Tibial artery (tissue), 4 donors: ENCODE measurements around the gene TTC28.

Experiments used
- DNase-seq, 2 donors: peaks; one replicate each; pipeline ENCODE4 v3.0.0-alpha.2; 2019
- H3K27ac ChIP-seq, 2 donors: fragments of 200-600 bp; sonication (generic) in 1 of 2; 1 replicate in 1 of 2; 2 replicates in 1 of 2; pipeline ENCODE4 v1.5.1; 2018 to 2019; ENCODE audit warnings: mild to moderate bottlenecking in 1 of 2
- H3K27me3 ChIP-seq, 2 donors: fragments of 200-600 bp; sonication (generic) in 1 of 2; one replicate each; pipeline versions ENCODE4 v1.5.1 to v1.6.0; 2016 to 2019
- H3K36me3 ChIP-seq, 3 donors: fragments of 200-600 bp; sonication (generic) in 2 of 3; one replicate each; pipeline ENCODE4 v1.5.1; 2016 to 2019; ENCODE audit warnings: mild to moderate bottlenecking in 2 of 3
- H3K4me1 ChIP-seq, 4 donors: fragments of 200-600 bp; sonication (generic) in 2 of 4; 1 replicate in 3 of 4; 2 replicates in 1 of 4; pipeline ENCODE4 v1.5.1; 2016 to 2019
- H3K4me3 ChIP-seq, 2 donors: fragments of 200-600 bp; sonication (generic) in 1 of 2; 1 replicate in 1 of 2; 2 replicates in 1 of 2; pipeline ENCODE4 v1.5.1; 2018 to 2019; ENCODE audit warnings: mild to moderate bottlenecking in 2 of 2
- H3K9me3 ChIP-seq, 3 donors: fragments of 200-600 bp; sonication (generic) in 1 of 3; one replicate each; pipeline ENCODE4 v1.5.1; 2016 to 2019
- intact Hi-C: fragments of 100-400 bp; cut with DNase I; formaldehyde crosslinking; loops from one replicate; pipeline ENCODE4 v1.15.0; 2023; ENCODE audit warnings: low total_unique reads
- TF ChIP-seq, protein P1 (sequence below), 2 experiments: fragments of 200-600 bp in 1 of 2; fragments of 450-650 bp in 1 of 2; IDR thresholded peaks; one replicate each; pipeline ENCODE4 v1.5.1; 2017 to 2019; ENCODE audit warnings: antibody characterized with exemption in 2 of 2, mild to moderate bottlenecking in 1 of 2, moderate library complexity in 1 of 2

Gene TTC28

DNA sequence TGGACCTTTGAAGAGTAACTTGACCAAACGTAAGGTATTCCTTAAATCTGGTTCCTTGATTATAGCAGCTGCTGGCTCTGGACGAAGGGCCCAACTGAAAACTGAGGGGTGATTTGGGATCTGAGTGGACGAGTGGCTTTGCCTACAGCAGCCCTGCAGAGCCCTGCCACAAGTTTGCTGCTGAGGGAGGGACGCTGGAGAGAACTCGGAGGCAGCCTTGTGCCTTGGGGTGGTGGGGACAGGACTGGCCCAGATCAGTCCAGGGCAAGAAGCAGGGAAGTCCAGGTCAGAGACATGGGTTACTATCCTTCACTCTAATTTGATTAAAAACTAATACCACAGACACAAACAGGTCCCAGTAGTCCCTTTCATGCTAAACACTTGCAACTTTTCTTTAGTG, 671.0 kb downstream of the TTC28 start:
- DNase-seq = no peak
- H3K27me3 ChIP-seq = no peaks in the 10 kb centered on the region
- no peaks in the 10 kb centered on the region for H3K9me3 ChIP-seq
- H3K4me3 ChIP-seq = no peak overlapping the region
- intact Hi-C loops = loop anchor here (10.0 kb wide), 1 partner anchor 604 kb away; no protein-coding TSS in a partner anchor
- TF ChIP-seq, protein P1, sequence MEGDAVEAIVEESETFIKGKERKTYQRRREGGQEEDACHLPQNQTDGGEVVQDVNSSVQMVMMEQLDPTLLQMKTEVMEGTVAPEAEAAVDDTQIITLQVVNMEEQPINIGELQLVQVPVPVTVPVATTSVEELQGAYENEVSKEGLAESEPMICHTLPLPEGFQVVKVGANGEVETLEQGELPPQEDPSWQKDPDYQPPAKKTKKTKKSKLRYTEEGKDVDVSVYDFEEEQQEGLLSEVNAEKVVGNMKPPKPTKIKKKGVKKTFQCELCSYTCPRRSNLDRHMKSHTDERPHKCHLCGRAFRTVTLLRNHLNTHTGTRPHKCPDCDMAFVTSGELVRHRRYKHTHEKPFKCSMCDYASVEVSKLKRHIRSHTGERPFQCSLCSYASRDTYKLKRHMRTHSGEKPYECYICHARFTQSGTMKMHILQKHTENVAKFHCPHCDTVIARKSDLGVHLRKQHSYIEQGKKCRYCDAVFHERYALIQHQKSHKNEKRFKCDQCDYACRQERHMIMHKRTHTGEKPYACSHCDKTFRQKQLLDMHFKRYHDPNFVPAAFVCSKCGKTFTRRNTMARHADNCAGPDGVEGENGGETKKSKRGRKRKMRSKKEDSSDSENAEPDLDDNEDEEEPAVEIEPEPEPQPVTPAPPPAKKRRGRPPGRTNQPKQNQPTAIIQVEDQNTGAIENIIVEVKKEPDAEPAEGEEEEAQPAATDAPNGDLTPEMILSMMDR (IDR thresholded peaks at IDR 0.05) = no peak
- H3K4me1 ChIP-seq = peaks cover 0 to 7% (median 4%) of the 10 kb centered on the region in 4 donors
- H3K27ac ChIP-seq = no peak overlapping the region
- peaks cover 0 to 44% (median 8%) of the 10 kb centered on the region in 3 donors for H3K36me3 ChIP-seq

GRCh38 chr22:28008056-28008455, 671.6 kb downstream of the TTC28 start:
- H3K27ac ChIP-seq = no peak overlapping the region
- H3K36me3 ChIP-seq = peaks cover 0 to 44% (median 2%) of the 10 kb centered on the region in 3 donors
- no peaks in the 10 kb centered on the region for H3K27me3 ChIP-seq
- intact Hi-C loops = loop anchor here (10.0 kb wide), 1 partner anchor 603 kb away; no protein-coding TSS in a partner anchor
- TF ChIP-seq, protein P1 (IDR thresholded peaks at IDR 0.05) = no peak
- peaks cover 0 to 7% (median 4%) of the 10 kb centered on the region in 4 donors for H3K4me1 ChIP-seq
- no peak overlapping the region for H3K4me3 ChIP-seq
- no peak for DNase-seq
- H3K9me3 ChIP-seq = no peaks in the 10 kb centered on the region

DNA sequence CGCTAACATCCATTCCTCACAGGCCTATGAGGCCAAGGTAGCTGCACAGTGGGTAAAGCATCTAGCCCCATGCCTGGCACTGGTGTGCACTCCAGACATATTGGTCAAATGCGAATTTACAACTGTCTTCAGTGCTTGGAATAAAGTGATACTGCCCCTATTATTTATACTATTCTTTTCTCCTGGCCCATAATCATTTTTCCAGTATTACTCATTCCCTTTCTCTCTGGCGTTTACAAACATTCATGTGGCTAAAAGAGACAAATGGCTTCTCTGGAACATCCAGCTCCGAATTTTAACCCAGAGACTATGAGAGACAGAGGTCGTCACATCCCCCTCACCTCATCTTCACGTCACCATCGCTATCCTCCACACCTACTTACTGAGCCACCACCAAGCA, 673.4 kb downstream of the TTC28 start:
- peaks cover 0 to 37% (median 3%) of the 10 kb centered on the region in 3 donors for H3K36me3 ChIP-seq
- intact Hi-C loops = loop anchor here (2.0 to 10.0 kb wide), 2 partner anchors 123 to 601 kb away; no protein-coding TSS in a partner anchor
- H3K27ac ChIP-seq = no peak overlapping the region
- TF ChIP-seq, protein P1 (IDR thresholded peaks at IDR 0.05) = no peak
- no peaks in the 10 kb centered on the region for H3K27me3 ChIP-seq
- no peak for DNase-seq
- H3K4me1 ChIP-seq = peaks cover 0 to 7% (median 4%) of the 10 kb centered on the region in 4 donors
- H3K4me3 ChIP-seq = no peak overlapping the region
- H3K9me3 ChIP-seq = no peaks in the 10 kb centered on the region

- no peak overlapping the region for H3K27ac ChIP-seq
- H3K4me1 ChIP-seq = peaks cover 0 to 7% (median 4%) of the 10 kb centered on the region in 4 donors
- no peak for DNase-seq
- no peaks in the 10 kb centered on the region for H3K27me3 ChIP-seq
- peaks cover 0 to 45% (median 8%) of the 10 kb centered on the region in 3 donors for H3K36me3 ChIP-seq
- no peak overlapping the region for H3K4me3 ChIP-seq
- intact Hi-C loops = loop anchor here (10.0 kb wide), 1 partner anchor 601 kb away; no protein-coding TSS in a partner anchor
- H3K9me3 ChIP-seq = no peaks in the 10 kb centered on the region
- TF ChIP-seq, protein P1 (IDR thresholded peaks at IDR 0.05) = no peak
These were observed 674.1 kb downstream of the TTC28 start for GRCh38 chr22:28005513-28005912.

DNA sequence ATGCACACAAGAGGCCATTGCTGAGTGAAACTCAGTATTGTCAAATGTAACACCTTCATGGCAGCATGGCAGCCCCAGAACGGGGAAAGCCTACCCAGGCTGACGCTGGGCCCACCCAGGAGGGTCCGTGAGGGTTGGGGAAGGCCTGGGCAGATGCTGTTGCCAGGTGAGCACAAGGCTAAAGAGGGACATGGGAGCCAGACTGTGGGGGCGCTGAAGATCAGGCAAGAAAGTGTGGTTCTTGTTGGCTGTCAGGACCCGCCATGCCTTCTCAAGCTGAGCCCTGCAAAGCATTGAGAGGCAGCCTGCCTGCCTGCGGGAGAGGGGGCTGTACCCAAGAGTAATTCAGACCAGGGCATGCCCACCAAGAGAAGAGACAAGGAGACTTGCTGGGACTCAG, 675.6 kb downstream of the TTC28 start:
- Histone ChIP-seq H3K36me3 (peaks cover 0 to 58% (median 19%) of the 10 kb centered on the region in 3 donors), H3K4me3 (no peak overlapping the region), H3K27me3 (no peaks in the 10 kb centered on the region), H3K9me3 (no peaks in the 10 kb centered on the region), H3K4me1 (peaks cover 0 to 1% (median under 1%) of the 10 kb centered on the region in 4 donors), H3K27ac (no peak overlapping the region)
- intact Hi-C loops = loop anchor here (10.0 kb wide), 1 partner anchor 599 kb away; no protein-coding TSS in a partner anchor
- DNase-seq = no peak
- TF ChIP-seq, protein P1 (IDR thresholded peaks at IDR 0.05) = no peak
